A549 treated with Hydrocortisone at 1 μM for 4 hours (cell line): ENCODE results near the gene PSMB2. TPM values are rescaled to one million over a fixed set of nuclear protein-coding genes. Genes with fewer than 3 reads are reported as not detected.

Experiments
- total RNA-seq: library from RNA; stranded (reverse); fragments of 200-300 nt; extraction: Qiagen RNA extraction; gene quantifications from 5 replicates; pipeline ENCODE4 v1.2.3, GENCODE V29; 2022

Gene PSMB2
- 73.7 to 111 TPM (median 105 TPM) in 5 replicates for total RNA-seq

DNA sequence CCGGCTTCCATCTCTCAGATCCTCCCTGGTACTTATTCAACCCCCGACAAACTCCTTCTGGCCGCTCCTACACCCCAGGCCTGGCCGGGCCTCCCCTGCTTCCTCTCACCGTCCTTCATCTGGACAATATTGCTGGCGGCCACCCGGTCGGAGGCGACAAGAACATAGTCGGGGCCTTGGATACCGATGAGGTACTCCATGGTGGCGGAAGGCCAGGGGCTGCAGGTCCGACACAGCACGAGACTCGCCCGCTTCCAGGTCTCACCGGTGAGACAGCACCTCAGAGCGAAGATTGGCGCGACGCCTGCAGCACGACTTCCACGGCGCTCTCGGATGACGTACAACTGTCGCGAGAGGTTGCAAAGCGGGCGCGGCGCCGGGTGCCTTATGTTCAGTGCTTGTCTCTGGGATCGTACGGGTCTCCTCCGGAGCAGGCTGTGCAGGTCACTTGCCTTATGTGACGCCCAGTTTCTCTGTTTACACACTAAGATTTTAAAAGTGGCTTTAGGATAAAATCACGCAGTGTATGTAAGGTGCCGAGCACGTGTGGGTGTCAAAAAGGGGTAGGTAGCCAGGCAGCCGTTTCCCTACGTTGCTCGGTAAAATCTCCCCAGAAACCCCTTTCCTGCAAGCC lies at the start of gene PSMB2:
Gene PSMB2, minus strand, starts transcription at position 294 of the 634 bp plus-strand sequence. Its CDS starts 94 bp downstream, at position 200.

GRCh38 chr1:35573198-35574124 lies 67.9 kb downstream of the PSMB2 start, which contains the start of gene TFAP2E:
Gene TFAP2E, plus strand, starts transcription at chr1:35573314. Its CDS starts 264 bp downstream, at chr1:35573578.

DNA sequence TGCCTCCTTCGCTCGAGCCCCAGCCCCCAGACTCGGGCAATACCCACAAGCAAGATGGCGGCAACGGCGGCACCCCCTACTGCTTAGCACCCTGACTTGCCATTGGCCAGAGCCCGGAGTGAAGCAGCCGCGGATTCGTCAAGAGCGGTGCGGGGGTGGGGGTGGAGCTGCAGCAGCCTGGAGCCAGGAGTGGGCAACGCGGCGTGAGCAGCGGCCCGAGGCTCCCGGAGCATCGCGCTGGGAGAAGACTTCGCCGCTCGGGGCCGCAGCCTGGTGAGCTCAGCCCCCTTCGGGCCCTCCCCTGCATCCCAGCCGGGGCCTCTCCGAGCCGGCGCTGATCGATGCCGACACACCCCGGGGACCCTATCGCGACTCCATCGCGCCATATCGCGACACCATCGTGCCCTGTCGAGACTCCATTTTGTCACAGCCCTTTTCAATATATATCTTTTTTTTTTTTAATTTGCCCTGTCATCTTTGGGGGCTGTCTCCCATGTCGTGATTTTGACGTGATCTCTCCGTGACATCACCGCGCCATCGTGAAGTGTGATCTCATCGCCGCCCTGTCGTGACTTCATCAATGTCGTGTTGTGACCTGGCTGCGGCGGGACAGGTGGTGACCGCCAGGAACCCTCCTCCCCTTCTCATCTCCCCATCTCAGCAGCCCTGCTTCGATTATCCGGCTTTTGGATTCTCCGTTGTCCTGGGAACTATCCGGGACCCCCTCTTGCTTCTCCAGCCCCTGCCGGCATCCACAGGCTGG lies 83.5 kb downstream of the PSMB2 start, which contains the start of gene NCDN:
Gene NCDN, plus strand, starts transcription at position 189 of the 763 bp plus-strand sequence. Its CDS starts 392 bp downstream, at position 581.

DNA sequence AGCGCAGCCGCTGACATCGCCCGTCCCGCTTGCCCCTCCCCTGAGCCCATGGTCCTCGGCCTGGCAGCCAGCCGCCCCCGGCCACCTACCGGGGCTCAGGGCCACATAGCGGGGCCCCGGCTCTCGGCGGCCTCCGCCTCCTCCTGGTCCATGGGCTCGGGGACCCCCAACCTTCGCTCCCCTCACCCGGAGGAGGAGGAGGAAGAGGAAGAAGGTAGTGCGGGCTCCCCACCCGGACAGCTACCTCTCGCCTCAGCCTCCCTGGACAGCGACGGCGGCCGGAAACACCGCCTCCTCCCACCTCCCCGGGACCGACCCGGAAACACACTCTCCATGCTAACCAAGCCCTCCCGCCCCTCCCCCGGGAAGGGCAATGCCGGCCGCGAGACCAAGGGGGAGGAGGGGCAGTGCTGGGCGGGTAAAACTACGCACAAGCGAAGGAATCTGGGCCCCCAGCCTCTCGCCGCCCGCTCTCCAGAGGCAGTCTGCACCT lies 84.2 kb downstream of the PSMB2 start, which contains the start of gene KIAA0319L:
Gene KIAA0319L, minus strand, starts transcription at position 286 of the 493 bp plus-strand sequence. CDS start 2,912 bp downstream, outside the sequence.

Other genes starting within 250 kb of the PSMB2 start
- 12.9 to 22.1 TPM (median 15.2 TPM) in 5 replicates for gene KIAA0319L, start 84.1 kb downstream of the PSMB2 start, total RNA-seq
- gene NCDN, start 83.7 kb downstream of the PSMB2 start, total RNA-seq = 15.2 to 17.9 TPM (median 17.5 TPM) in 5 replicates
- 0.41 to 0.78 TPM (median 0.45 TPM) in 5 replicates for gene TFAP2E, start 68.2 kb downstream of the PSMB2 start, total RNA-seq
- 12.1 to 14.6 TPM (median 13.8 TPM) in 5 replicates for gene C1orf216, start 77.4 kb upstream of the PSMB2 start, total RNA-seq
- 7.9 to 15.6 TPM (median 9.6 TPM) in 5 replicates for gene CLSPN, start 128.5 kb upstream of the PSMB2 start, total RNA-seq
- gene AGO4, start 166.5 kb upstream of the PSMB2 start, total RNA-seq = 2.5 to 5.7 TPM (median 5.1 TPM) in 5 replicates
- gene AGO1, start 241.7 kb upstream of the PSMB2 start, total RNA-seq = 2.9 to 4.4 TPM (median 4.1 TPM) in 5 replicates